Myocyte (in vitro differentiated cells): Measurements from ENCODE around the gene SNAPC2. TPM values are rescaled to one million over a fixed set of nuclear protein-coding genes. Genes with fewer than 3 reads are reported as not detected.
"Not testable (repeated sequence)": the region's sequence is repeated elsewhere in the genome, so short reads cannot be mapped to it uniquely, and the experiment has no call there.

Source experiments
- DNase-seq: peaks from one replicate; pipeline ENCODE4 v3.0.0-alpha.2; 2012; ENCODE audit warnings: low read depth
- total RNA-seq: library from RNA; depleted of rRNA; stranded (reverse); fragments of >200 nt; gene quantifications from 2 replicates; pipeline ENCODE4 v1.2.3, GENCODE V29; 2014

Gene SNAPC2
- total RNA-seq, 1 donor from 2014 or later = 27.5 TPM

- DNase-seq = no peak
These were observed 12.8 kb downstream of the SNAPC2 start for GRCh38 chr19:7932930-7933300.

GRCh38 chr19:7933411-7933810 lies 13.3 kb downstream of the SNAPC2 start:
- DNase-seq = no peak

GRCh38 chr19:7933828-7934725 lies 13.9 kb downstream of the SNAPC2 start:
- DNase-seq = no peak

- no peak for DNase-seq
These were observed 14.6 kb downstream of the SNAPC2 start for GRCh38 chr19:7934766-7935165.

GRCh38 chr19:7940841-7941240 lies 20.7 kb downstream of the SNAPC2 start:
- no peak for DNase-seq

- DNase-seq = no peak
These were observed 21.9 kb downstream of the SNAPC2 start for GRCh38 chr19:7941895-7942596.

GRCh38 chr19:7942981-7943443 lies 22.9 kb downstream of the SNAPC2 start:
- DNase-seq = peak; percentile 7

GRCh38 chr19:7943444-7944176 lies 23.5 kb downstream of the SNAPC2 start, which contains the start of gene TIMM44:
TSS of gene TIMM44 (minus strand) at chr19:7943666. CDS start at chr19:7943651, 15 bp downstream.
- peak; percentile 100 for DNase-seq

GRCh38 chr19:7944177-7944761 lies 24.1 kb downstream of the SNAPC2 start:
- peak; percentile 94 for DNase-seq

- DNase-seq = peak; percentile 8
These were observed 27.8 kb downstream of the SNAPC2 start for GRCh38 chr19:7947939-7948338.

- DNase-seq = no peak
These were observed 32.9 kb downstream of the SNAPC2 start for GRCh38 chr19:7953060-7953459.

GRCh38 chr19:7953576-7953975 lies 33.4 kb downstream of the SNAPC2 start:
- DNase-seq = no peak

- DNase-seq = no peak
These were observed 35.6 kb downstream of the SNAPC2 start for GRCh38 chr19:7955696-7956095.

- no peak for DNase-seq
These were observed 39.1 kb downstream of the SNAPC2 start for GRCh38 chr19:7959211-7959610.

- not testable (repeated sequence) for DNase-seq
These were observed 40.9 kb downstream of the SNAPC2 start for GRCh38 chr19:7961082-7961481.

GRCh38 chr19:7961920-7962626 lies 41.9 kb downstream of the SNAPC2 start:
- DNase-seq = no peak

- DNase-seq = no peak
These were observed 42.6 kb downstream of the SNAPC2 start for GRCh38 chr19:7962644-7963268.

GRCh38 chr19:7963566-7963965 lies 43.4 kb downstream of the SNAPC2 start:
- no peak for DNase-seq

GRCh38 chr19:7965259-7965841 lies 45.2 kb downstream of the SNAPC2 start:
- DNase-seq = no peak
